Activated CD4-positive, CD25-positive, alpha-beta regulatory T cell treated with anti-CD3 and anti-CD28 coated beads, Interleukin-2, amount 50 U/mL, for 16 hours (primary cell): ENCODE results near the gene GSDMA.

Experiments used
- DNase-seq: peaks from one replicate; pipeline ENCODE4 v3.0.0-alpha.2; 2020; ENCODE audit warnings: low read depth, low spot score

Gene GSDMA

DNA sequence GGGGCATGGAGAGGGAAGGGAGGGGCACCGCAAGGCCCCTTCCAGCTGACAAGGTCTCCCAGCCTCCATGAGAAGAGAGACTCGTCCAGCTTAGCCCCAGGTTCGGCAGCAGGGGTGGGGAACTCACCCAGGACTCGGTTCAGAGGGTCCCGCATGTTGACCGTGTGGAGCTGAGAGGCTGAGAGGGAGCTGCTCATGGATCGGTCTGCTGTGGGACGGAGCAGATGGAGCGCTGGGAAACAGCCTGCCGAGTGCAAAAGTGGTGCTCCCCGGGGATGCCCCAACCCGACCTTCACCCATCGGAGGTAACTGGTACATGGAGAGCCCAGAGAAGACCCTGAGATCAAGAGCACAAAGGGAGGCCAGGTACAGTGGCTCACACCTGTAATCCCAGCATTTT is 57.3 kb downstream of the GSDMA start:
- no peak for DNase-seq

DNA sequence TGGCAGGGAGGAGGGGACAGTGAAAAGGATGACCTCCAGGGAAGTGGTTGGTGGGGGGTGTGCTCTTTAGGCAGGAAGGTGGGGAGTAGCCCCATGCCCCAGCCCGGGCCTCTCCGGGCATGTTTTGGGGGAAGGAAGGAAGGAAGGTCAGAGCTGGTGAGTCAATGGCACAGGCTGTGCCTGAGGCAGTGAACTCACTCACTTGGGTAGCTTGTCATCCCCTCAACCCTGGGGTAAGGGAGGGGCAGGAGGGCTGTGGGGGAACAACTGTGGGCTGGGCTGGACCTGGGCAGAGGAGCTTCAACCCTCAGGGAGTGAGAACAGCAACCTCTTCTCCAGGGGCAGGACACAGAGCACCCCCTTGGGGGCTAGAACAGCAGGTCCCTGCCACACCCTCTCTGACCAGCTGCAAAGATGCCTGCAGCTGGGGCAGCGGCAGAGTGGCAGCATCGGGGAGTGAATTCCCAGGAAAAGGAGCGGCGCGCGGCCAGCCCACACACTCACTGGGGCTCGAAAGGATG is 58.7 kb downstream of the GSDMA start:
- no peak for DNase-seq

DNA sequence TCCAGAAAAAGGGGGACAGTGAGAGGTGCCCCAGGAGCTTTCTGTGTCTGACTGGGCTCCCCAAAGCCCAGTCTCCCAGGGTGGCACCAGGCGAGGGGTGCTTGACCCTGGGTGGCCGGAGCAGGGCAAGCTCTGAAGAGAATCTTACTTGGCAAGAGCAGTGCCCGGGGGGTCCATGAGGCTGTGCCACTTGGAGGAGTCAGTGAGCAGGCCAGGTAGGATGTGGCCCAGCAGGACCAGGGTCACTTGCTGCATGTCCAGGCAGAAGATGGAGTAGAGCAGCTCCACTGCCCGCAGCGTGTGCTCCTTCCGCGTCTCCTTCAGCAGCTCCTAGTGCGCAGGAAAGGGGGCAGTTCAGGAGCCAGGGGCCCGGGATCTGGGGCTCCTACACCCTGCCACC is 59.7 kb downstream of the GSDMA start:
- no peak for DNase-seq

DNA sequence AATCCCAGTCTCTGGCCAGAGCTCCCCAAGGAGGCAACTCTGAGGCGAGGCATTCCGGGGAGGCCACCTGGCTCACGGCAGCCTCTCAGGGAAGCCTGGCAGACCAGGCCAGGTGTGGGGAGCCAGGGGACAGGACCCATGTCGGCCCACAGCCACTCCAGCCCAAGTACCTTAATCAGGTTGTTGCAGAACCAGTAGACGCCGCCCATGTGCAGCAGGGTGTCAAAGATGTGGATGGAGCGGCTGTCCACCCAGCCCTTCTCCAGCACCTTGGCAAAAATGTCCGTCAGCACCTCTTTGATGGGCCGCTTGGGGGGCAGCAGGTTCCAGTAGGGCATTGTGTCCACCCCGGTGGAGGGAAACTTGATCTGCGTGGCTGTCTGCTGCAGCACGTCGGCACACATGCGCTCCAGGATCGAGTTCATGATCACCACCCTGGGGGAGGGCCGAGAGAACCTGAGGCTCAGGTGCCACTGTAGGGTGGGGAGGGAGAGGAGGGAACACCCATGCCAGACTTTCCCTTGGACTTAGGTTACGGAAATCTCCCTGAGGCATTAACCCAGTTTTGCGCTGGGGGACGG is 60.2 kb downstream of the GSDMA start:
- no peak for DNase-seq

DNA sequence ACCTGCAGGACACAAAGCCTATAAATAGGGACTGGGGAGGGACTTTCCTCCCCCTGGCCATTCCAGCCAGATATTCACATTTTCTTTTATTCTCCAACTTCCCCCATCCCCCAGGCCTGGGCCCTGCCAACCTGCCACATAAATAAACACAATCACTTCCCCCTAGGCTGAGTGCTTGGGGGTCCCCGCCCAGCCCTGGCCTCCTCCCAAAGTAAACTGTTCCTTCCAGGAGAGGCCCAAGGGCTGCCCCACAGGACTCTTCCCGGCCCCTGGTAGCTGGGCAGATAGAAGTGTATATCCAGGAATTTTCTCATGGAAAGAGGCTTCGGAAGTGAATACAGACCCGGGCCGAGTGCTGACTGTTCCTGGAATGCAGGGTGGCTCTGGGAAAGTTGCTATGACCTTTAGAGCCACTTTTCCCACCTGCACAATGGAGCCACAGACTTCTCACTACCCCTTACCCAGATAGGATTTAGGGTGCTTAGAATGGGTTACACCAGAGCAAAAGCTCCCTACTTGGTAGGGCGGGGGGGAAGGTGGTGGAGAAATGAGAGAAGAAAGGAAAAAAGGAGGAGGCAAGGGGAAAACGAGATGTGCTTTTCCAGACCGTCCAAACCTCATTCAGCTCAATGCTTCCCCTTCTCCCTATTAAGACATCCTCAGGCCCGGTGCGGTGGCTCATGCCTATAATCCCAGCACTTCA is 60.9 kb downstream of the GSDMA start:
- DNase-seq = no peak

DNA sequence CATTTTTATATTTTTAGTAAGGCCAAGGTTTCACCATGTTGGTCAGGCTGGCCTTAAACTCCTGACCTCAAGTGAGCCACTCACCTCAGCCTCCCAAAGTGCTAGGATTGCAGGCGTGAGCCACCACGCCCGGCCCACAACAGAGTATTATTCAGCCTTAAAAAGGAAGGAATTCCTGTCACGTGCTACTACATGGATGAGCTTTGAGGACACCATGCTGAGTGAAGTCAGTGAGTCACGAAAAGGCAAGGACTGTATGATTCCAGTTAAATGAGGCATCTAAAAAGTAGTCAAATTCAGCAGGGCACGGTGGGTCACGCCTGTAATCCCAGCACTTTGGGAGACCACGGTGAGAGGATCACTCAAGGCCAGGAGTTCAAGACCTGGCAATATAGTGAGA is 62.1 kb downstream of the GSDMA start:
- DNase-seq = no peak

DNA sequence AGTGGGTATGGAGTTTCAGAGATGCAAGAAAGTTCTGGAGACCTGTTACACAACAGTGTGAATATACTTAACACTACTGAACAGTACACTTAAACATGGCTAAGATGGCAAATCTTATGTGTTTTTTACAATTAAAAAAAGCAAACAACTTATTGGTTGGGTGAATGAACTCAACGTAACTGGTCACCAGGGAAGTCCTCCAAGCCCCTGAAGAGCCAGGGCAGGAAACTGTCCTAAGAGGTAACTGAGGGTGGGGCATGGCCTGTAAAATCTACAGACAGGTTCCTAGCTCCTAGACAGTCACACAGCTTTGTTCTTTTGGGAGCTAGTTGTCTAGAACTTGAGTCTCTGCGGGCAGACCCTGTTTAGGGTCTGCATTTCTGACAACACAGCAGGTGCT is 62.8 kb downstream of the GSDMA start:
- DNase-seq = no peak

DNA sequence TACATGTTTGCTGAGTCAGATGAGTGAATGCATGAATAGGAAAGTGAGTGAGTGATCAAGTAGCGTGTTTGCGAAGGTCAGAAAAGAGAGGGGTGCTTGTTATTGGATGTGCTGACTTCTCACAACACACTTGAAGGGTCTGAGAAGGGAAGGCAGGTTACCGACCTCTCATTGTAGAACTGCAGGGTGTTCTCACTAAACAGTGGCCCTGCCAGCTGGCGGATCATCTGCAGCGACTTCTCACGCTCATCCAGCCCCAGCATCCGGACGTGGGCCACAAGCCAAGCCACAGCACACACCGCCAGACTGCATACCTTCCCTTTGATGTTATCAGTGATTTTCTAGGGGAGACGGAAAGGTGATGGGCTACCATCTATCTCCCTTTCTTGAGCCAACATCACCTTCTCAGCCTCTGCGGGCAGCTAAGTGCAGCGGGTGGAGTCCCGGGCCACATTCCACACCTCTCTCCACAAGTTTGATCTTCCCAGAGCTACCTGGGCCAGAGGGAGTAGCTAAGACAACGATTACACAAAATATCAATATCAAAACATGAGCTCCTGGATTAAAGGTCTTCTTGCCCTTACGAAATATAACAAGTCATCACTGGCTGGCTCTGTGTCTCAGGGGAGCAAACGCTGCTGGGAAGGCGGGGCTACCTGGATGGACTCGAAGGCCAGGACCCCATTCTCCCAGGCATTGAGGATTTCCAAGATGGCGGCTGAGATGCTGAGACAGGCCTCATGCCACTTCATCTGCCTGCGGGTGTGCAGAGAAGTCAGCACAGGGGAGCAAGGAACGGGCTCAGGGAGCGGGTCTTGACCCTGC is 63.4 kb downstream of the GSDMA start:
- no peak for DNase-seq

DNA sequence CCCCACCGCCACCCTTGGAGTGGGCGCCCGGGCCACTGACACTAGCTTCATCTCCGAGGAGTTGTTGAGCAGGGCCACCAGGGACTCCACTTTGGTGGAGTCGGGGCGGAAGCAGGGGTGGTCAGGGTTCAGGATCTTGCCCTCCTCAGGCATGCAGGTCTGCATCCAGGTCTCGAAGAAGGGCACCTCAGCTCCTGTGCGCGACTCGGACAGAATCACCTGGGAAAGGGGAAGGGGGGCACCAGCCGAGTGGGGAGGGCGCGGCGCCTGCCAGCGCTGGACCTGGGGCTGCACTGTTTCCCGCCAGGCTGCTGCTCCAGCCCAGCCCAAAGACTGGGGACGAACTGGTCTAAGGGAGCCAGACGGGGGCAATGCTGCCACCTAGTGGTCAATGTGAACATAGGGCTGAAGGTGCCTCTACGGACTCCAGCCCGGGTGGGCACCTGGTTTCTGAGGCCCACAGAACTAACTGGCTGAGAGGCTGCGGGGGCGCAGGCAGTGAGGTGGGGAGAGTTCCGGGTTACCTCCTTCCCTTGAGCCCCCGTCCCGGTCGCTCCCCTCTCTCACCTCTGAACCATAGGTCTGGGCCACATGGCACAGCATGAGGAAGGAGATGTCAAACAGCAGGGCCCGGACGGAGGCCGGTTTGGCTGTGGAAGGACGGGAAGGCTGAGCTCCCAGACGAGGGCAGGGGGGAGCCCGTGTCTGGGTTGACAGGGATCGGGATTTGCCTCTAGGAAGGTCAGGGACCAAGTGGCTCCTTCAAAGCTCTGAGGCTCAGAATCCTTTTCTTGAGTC is 64.2 kb downstream of the GSDMA start:
- DNase-seq = peak; percentile 65
